Caco-2 (cell line): ENCODE results near the gene MX2. TPM values are rescaled to one million over a fixed set of nuclear protein-coding genes. Genes with fewer than 3 reads are reported as not detected.

ENCODE experiments used
- BruUV-seq: library from RNA; stranded (reverse); fragments of 400-500 nt; replicated peaks from 2 replicates; lab custom pipeline; 2021; lab: Mats Ljungman, UMichigan
- CTCF ChIA-PET: fragments of 300-600 bp; sonication (Branson Sonifier 250); formaldehyde crosslinking; loops from one replicate; lab custom pipeline; 2022; ENCODE audit warnings: antibody characterized with exemption; lab: Charles Lee
- POLR2A ChIA-PET: fragments of 300-600 bp; sonication (Branson Sonifier 250); formaldehyde crosslinking; loops from one replicate; lab custom pipeline; 2022; ENCODE audit warnings: antibody characterized with exemption; lab: Charles Lee
- DNase-seq, 2 experiments: peaks; one replicate each; pipeline versions ENCODE4 v3.0.0 to v3.0.0-alpha.2; 2020 to 2022
- H3K27me3 ChIP-seq: replicated peaks from 2 replicates; pipeline ENCODE4 v1.6.0; 2011; ENCODE audit warnings: low read length; ENCODE audit not compliant: control insufficient read depth, insufficient read depth
- H3K36me3 ChIP-seq: 2 replicates; pipeline ENCODE4 v1.5.1; 2011; ENCODE audit warnings: low read length; ENCODE audit not compliant: control insufficient read depth, insufficient read depth
- H3K4me1 ChIP-seq: fragments of 250-450 bp; sonication (Bioruptor Pico); 2 replicates; pipeline ENCODE4 v1.5.1; 2020; ENCODE audit warnings: mild to moderate bottlenecking
- H3K4me3 ChIP-seq: 2 replicates; pipeline ENCODE4 v1.5.1; 2011; ENCODE audit warnings: low read depth, mild to moderate bottlenecking, control low read depth, low read length
- H3K9me3 ChIP-seq: fragments of 250-450 bp; sonication (Bioruptor Pico); 2 replicates; pipeline ENCODE4 v1.5.1; 2020; ENCODE audit warnings: mild to moderate bottlenecking, moderate library complexity
- H3K27ac Mint-ChIP-seq: one replicate; pipeline ENCODE4 v1.8.0; 2022; ENCODE audit warnings: mixed read lengths; ENCODE audit not compliant: unreplicated experiment
- H3K27me3 Mint-ChIP-seq: one replicate; pipeline ENCODE4 v1.8.0; 2022; ENCODE audit warnings: mixed read lengths; ENCODE audit not compliant: insufficient read depth, unreplicated experiment
- H3K36me3 Mint-ChIP-seq: one replicate; pipeline ENCODE4 v1.8.0; 2022; ENCODE audit warnings: mild to moderate bottlenecking, mixed read lengths; ENCODE audit not compliant: insufficient read depth, unreplicated experiment
- H3K4me1 Mint-ChIP-seq: one replicate; pipeline ENCODE4 v1.8.0; 2022; ENCODE audit warnings: low read depth, mixed read lengths; ENCODE audit not compliant: unreplicated experiment
- H3K4me3 Mint-ChIP-seq: one replicate; pipeline ENCODE4 v1.8.0; 2022; ENCODE audit warnings: mild to moderate bottlenecking, moderate library complexity, mixed read lengths; ENCODE audit not compliant: unreplicated experiment
- H3K9me3 Mint-ChIP-seq: one replicate; pipeline ENCODE4 v1.8.0; 2022; ENCODE audit warnings: mixed read lengths; ENCODE audit not compliant: unreplicated experiment
- CTCF ChIP-seq, 2 experiments: fragments of 200-600 bp in 1 of 2; IDR thresholded peaks; 1 replicate in 1 of 2; 2 replicates in 1 of 2; pipeline versions ENCODE4 v1.5.1 to v1.8.0; 2011 to 2022; ENCODE audit warnings: antibody characterized with exemption in 1 of 2, control low read depth in 1 of 2, inconsistent platforms in 1 of 2, low read depth in 1 of 2, low read length in 1 of 2, mild to moderate bottlenecking in 1 of 2, moderate library complexity in 1 of 2; ENCODE audit not compliant: insufficient read depth in 1 of 2, severe bottlenecking in 1 of 2, unreplicated experiment in 1 of 2
- intact Hi-C: fragments of 100-400 bp; cut with micrococcal nuclease; formaldehyde crosslinking; loops from one replicate; pipeline ENCODE4 v1.10.0; 2022; ENCODE audit not compliant: unreplicated experiment
- total RNA-seq: library from RNA; stranded (reverse); gene quantifications from 2 replicates; pipeline ENCODE4 v1.2.3, GENCODE V29; 2022

The MX2 gene
- total RNA-seq, 1 experiment from 2014 or later: 0.84 TPM

- Histone ChIP-seq H3K9me3 (no peaks in the 10 kb centered on the region), H3K4me1 (peaks cover 7% of the 10 kb centered on the region), H3K27me3 (no peaks in the 10 kb centered on the region), H3K36me3 (no peaks in the 10 kb centered on the region), H3K4me3 (no peak overlapping the region)
- no peak for DNase-seq
- no peaks in the 10 kb centered on the region for H3K36me3 Mint-ChIP-seq
- H3K4me1 Mint-ChIP-seq: no peaks in the 10 kb centered on the region
- intact Hi-C loops: no loop called here
- POLR2A ChIA-PET: no interaction called here
- TF ChIP-seq CTCF (IDR thresholded peaks at IDR 0.05; ENCODE audit: insufficient read depth in 1 of 2, low read depth in 1 of 2, low read length in 1 of 2, severe bottlenecking in 1 of 2, unreplicated experiment in 1 of 2): no peak
- H3K27me3 Mint-ChIP-seq: no peaks in the 10 kb centered on the region
- no TSS peak for BruUV-seq
- peaks cover 9% of the 10 kb centered on the region for H3K9me3 Mint-ChIP-seq
- CTCF ChIA-PET: no interaction called here
- no peak overlapping the region for H3K27ac Mint-ChIP-seq
- no peak overlapping the region for H3K4me3 Mint-ChIP-seq
These were observed 36.4 kb downstream of the MX2 start for GRCh38 chr21:41398251-41398650.

GRCh38 chr21:41398831-41399230 lies 37.0 kb downstream of the MX2 start:
- TF ChIP-seq CTCF (IDR thresholded peaks at IDR 0.05; ENCODE audit: insufficient read depth in 1 of 2, low read depth in 1 of 2, low read length in 1 of 2, severe bottlenecking in 1 of 2, unreplicated experiment in 1 of 2): no peak
- H3K36me3 Mint-ChIP-seq: no peaks in the 10 kb centered on the region
- H3K9me3 Mint-ChIP-seq: peaks cover 9% of the 10 kb centered on the region
- Histone ChIP-seq H3K27me3 (no peaks in the 10 kb centered on the region), H3K36me3 (no peaks in the 10 kb centered on the region), H3K4me1 (peaks cover 7% of the 10 kb centered on the region), H3K9me3 (no peaks in the 10 kb centered on the region), H3K4me3 (no peak overlapping the region)
- no peaks in the 10 kb centered on the region for H3K27me3 Mint-ChIP-seq
- no TSS peak for BruUV-seq
- no peaks in the 10 kb centered on the region for H3K4me1 Mint-ChIP-seq
- POLR2A ChIA-PET: no interaction called here
- CTCF ChIA-PET: no interaction called here
- no peak for DNase-seq
- H3K27ac Mint-ChIP-seq: no peak overlapping the region
- intact Hi-C loops: no loop called here
- H3K4me3 Mint-ChIP-seq: no peak overlapping the region

- Mint-ChIP-seq H3K36me3 (no peaks in the 10 kb centered on the region), H3K27ac (no peak overlapping the region), H3K9me3 (peaks cover 9% of the 10 kb centered on the region), H3K27me3 (no peaks in the 10 kb centered on the region), H3K4me1 (no peaks in the 10 kb centered on the region), H3K4me3 (no peak overlapping the region)
- no peak for DNase-seq
- intact Hi-C loops: no loop called here
- POLR2A ChIA-PET: no interaction called here
- no TSS peak for BruUV-seq
- CTCF ChIA-PET: no interaction called here
- H3K4me3 ChIP-seq: no peak overlapping the region
- no peaks in the 10 kb centered on the region for H3K36me3 ChIP-seq
- TF ChIP-seq CTCF (IDR thresholded peaks at IDR 0.05; ENCODE audit: insufficient read depth in 1 of 2, low read depth in 1 of 2, low read length in 1 of 2, severe bottlenecking in 1 of 2, unreplicated experiment in 1 of 2): no peak
- H3K4me1 ChIP-seq: peaks cover 7% of the 10 kb centered on the region
- H3K27me3 ChIP-seq: no peaks in the 10 kb centered on the region
- no peaks in the 10 kb centered on the region for H3K9me3 ChIP-seq
These were observed 37.5 kb downstream of the MX2 start for GRCh38 chr21:41399246-41399800.
